Uterus (tissue), 2 donors: ENCODE data around the gene TNPO1.

Experiments used
- POLR2A ChIP-seq, 2 donors: fragments of 450-650 bp; IDR thresholded peaks; one replicate each; pipeline ENCODE4 v1.6.1; 2016; ENCODE audit warnings: antibody characterized with exemption in 2 of 2, mild to moderate bottlenecking in 1 of 2, moderate library complexity in 1 of 2
- TF ChIP-seq, protein P1 (sequence below), 4 experiments: fragments of 200-600 bp in 2 of 4; fragments of 450-650 bp in 2 of 4; sonication (generic) in 2 of 4; IDR thresholded peaks; one replicate each; pipeline ENCODE4 v1.5.1; 2016 to 2019; ENCODE audit warnings: antibody characterized with exemption in 4 of 4, mild to moderate bottlenecking in 2 of 4, moderate library complexity in 1 of 4

DNA sequence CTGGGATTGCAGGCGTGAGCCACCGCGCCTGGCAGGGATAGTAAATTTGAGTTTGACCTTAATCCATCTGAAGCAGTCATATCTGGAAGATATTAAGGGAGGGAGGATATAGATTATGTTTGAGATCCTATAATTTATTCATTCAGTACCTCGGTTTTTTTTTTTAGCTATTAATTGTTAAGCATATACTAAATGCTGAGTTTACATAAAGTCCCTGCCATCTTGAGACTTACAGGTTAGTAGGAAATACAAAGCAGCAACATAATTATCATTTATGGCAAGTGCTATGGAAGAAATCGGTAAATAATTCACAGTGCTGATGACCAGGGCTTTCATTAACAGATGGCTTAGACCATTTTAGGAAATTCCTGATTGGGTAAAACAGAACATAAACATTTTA, 72.9 kb downstream of the TNPO1 start:
- TF ChIP-seq, protein P1, sequence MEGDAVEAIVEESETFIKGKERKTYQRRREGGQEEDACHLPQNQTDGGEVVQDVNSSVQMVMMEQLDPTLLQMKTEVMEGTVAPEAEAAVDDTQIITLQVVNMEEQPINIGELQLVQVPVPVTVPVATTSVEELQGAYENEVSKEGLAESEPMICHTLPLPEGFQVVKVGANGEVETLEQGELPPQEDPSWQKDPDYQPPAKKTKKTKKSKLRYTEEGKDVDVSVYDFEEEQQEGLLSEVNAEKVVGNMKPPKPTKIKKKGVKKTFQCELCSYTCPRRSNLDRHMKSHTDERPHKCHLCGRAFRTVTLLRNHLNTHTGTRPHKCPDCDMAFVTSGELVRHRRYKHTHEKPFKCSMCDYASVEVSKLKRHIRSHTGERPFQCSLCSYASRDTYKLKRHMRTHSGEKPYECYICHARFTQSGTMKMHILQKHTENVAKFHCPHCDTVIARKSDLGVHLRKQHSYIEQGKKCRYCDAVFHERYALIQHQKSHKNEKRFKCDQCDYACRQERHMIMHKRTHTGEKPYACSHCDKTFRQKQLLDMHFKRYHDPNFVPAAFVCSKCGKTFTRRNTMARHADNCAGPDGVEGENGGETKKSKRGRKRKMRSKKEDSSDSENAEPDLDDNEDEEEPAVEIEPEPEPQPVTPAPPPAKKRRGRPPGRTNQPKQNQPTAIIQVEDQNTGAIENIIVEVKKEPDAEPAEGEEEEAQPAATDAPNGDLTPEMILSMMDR (IDR thresholded peaks at IDR 0.05): no peak
- TF ChIP-seq POLR2A (IDR thresholded peaks at IDR 0.05): no peak
